Thymus (tissue), 11 donors: Measurements from ENCODE around the gene CIAPIN1. TPM values are rescaled to one million over a fixed set of nuclear protein-coding genes. Genes with fewer than 3 reads are reported as not detected.

Source experiments
- DNase-seq, 9 donors: peaks; one replicate each; pipeline ENCODE4 v3.0.0-alpha.2; 2013; ENCODE audit warnings: low spot score in 9 of 9, low read depth in 6 of 9, missing footprints in 1 of 9
- H3K27ac ChIP-seq, 2 donors: one replicate each; pipeline ENCODE4 v1.5.1; 2013; ENCODE audit warnings: control low read depth in 1 of 2, low read depth in 1 of 2, low read length in 1 of 2, mild to moderate bottlenecking in 1 of 2, moderate library complexity in 1 of 2
- H3K27me3 ChIP-seq, 2 donors: one replicate each; pipeline ENCODE4 v1.5.1; 2013; ENCODE audit warnings: low read length in 1 of 2; ENCODE audit not compliant: control insufficient read depth in 2 of 2, insufficient read depth in 1 of 2
- H3K36me3 ChIP-seq, 2 donors: one replicate each; pipeline ENCODE4 v1.5.1; 2013; ENCODE audit warnings: low read length in 1 of 2, mild to moderate bottlenecking in 1 of 2, moderate library complexity in 1 of 2; ENCODE audit not compliant: control insufficient read depth in 2 of 2, insufficient read depth in 2 of 2
- H3K4me1 ChIP-seq, 2 donors: one replicate each; pipeline ENCODE4 v1.5.1; 2013; ENCODE audit warnings: low read length in 2 of 2; ENCODE audit not compliant: control insufficient read depth in 2 of 2, insufficient read depth in 2 of 2
- H3K4me3 ChIP-seq, 2 donors: one replicate each; pipeline ENCODE4 v1.5.1; 2013; ENCODE audit warnings: low read length in 2 of 2, control low read depth in 1 of 2, mild to moderate bottlenecking in 1 of 2
- H3K9me3 ChIP-seq, 2 donors: one replicate each; pipeline ENCODE4 v1.5.1; 2013; ENCODE audit warnings: low read length in 1 of 2, mild to moderate bottlenecking in 1 of 2; ENCODE audit not compliant: control insufficient read depth in 2 of 2, insufficient read depth in 1 of 2
- WGBS: extraction: QIAGEN DNeasy Blood & Tissue Kit; methylation state at CpG from one replicate; pipeline ENCODE4 v1.1.7; 2013; 5-methylcytosine and 5-hydroxymethylcytosine counted together
- polyA plus RNA-seq: library from polyadenylated mRNA; stranded (reverse); fragments of 200-250 nt; gene quantifications from one replicate; pipeline ENCODE4 v1.2.3, GENCODE V29; 2013
- total RNA-seq: library from RNA; stranded (reverse); fragments of 120-200 nt; gene quantifications from one replicate; pipeline ENCODE4 v1.2.4, GENCODE V29; 2013
- donor health status: healthy.

Gene CIAPIN1
- total and polyA plus RNA-seq, 2 donors, result 49.8 to 61.9 TPM

- peaks cover 59 to 76% of the 10 kb centered on the region in 2 donors for H3K36me3 ChIP-seq
- H3K9me3 ChIP-seq, result no peaks in the 10 kb centered on the region
- peak overlapping the region in 1 of 2 donors; percentile 81 for H3K27ac ChIP-seq
- no peak overlapping the region for H3K4me3 ChIP-seq
- peak in 1 of 9 donors; percentile 36 for DNase-seq
- H3K27me3 ChIP-seq, result no peaks in the 10 kb centered on the region
- 96% methylated on average over 3 of the region's 3 CpGs for WGBS
- peaks cover 14 to 23% of the 10 kb centered on the region in 2 donors for H3K4me1 ChIP-seq
These were observed 14.2 kb downstream of the CIAPIN1 start for GRCh38 chr16:57432989-57433388.

- 97% methylated on average over 2 of the region's 2 CpGs for WGBS
- Histone ChIP-seq H3K27me3 (no peaks in the 10 kb centered on the region), H3K9me3 (no peaks in the 10 kb centered on the region), H3K27ac (peak overlapping the region in 1 of 2 donors; percentile 81), H3K4me1 (peaks cover 14 to 23% of the 10 kb centered on the region in 2 donors), H3K36me3 (peaks cover 62 to 80% of the 10 kb centered on the region in 2 donors), H3K4me3 (no peak overlapping the region)
- no peak for DNase-seq
These were observed 14.7 kb downstream of the CIAPIN1 start for GRCh38 chr16:57432505-57432904.

- Histone ChIP-seq H3K4me3 (no peak overlapping the region), H3K9me3 (no peaks in the 10 kb centered on the region), H3K27me3 (no peaks in the 10 kb centered on the region), H3K27ac (no peak overlapping the region), H3K4me1 (peaks cover 14 to 22% of the 10 kb centered on the region in 2 donors), H3K36me3 (peaks cover 66 to 77% of the 10 kb centered on the region in 2 donors)
- DNase-seq, result no peak
- WGBS, result 97% methylated on average over 5 of the region's 5 CpGs
These were observed 16.2 kb downstream of the CIAPIN1 start for GRCh38 chr16:57430955-57431354.

GRCh38 chr16:57427824-57428223 lies 19.4 kb downstream of the CIAPIN1 start:
- H3K27me3 ChIP-seq, result no peaks in the 10 kb centered on the region
- H3K4me3 ChIP-seq, result no peak overlapping the region
- no peak overlapping the region for H3K27ac ChIP-seq
- H3K4me1 ChIP-seq, result peaks cover 5% of the 10 kb centered on the region in 2 donors
- H3K36me3 ChIP-seq, result peaks cover 53 to 55% of the 10 kb centered on the region in 2 donors
- DNase-seq, result no peak
- no peaks in the 10 kb centered on the region for H3K9me3 ChIP-seq

GRCh38 chr16:57427307-57427706 lies 19.9 kb downstream of the CIAPIN1 start:
- Histone ChIP-seq H3K36me3 (peaks cover 48 to 51% of the 10 kb centered on the region in 2 donors), H3K9me3 (no peaks in the 10 kb centered on the region), H3K27me3 (no peaks in the 10 kb centered on the region), H3K27ac (no peak overlapping the region), H3K4me1 (peaks cover under 1 to 1% of the 10 kb centered on the region in 2 donors), H3K4me3 (no peak overlapping the region)
- DNase-seq, result no peak
- WGBS, result 96% methylated on average over 8 of the region's 8 CpGs

- H3K27ac ChIP-seq, result no peak overlapping the region
- DNase-seq, result no peak
These were observed 20.8 kb downstream of the CIAPIN1 start for GRCh38 chr16:57426356-57426755.

GRCh38 chr16:57424583-57424982 lies 22.6 kb downstream of the CIAPIN1 start:
- no peak overlapping the region for H3K27ac ChIP-seq
- WGBS, result 96% methylated on average over 3 of the region's 3 CpGs
- no peaks in the 10 kb centered on the region for H3K27me3 ChIP-seq

More at GRCh38 chr16:57426356-57426755, 20.8 kb downstream of the CIAPIN1 start:
- Histone ChIP-seq H3K36me3 (peaks cover 40 to 43% of the 10 kb centered on the region in 2 donors), H3K4me1 (no peaks in the 10 kb centered on the region), H3K4me3 (no peak overlapping the region), H3K27me3 (no peaks in the 10 kb centered on the region), H3K9me3 (no peaks in the 10 kb centered on the region)
- 97% methylated on average over 7 of the region's 7 CpGs for WGBS

GRCh38 chr16:57423152-57423551 lies 24.0 kb downstream of the CIAPIN1 start:
- Histone ChIP-seq H3K36me3 (peaks cover 11 to 14% of the 10 kb centered on the region in 2 donors), H3K27ac (no peak overlapping the region), H3K9me3 (peaks cover 0 to 1% of the 10 kb centered on the region in 2 donors), H3K4me3 (no peak overlapping the region), H3K4me1 (peaks cover 0 to 11% of the 10 kb centered on the region in 2 donors), H3K27me3 (no peaks in the 10 kb centered on the region)
- WGBS, result 93% methylated on average over 2 of the region's 2 CpGs
- no peak for DNase-seq

More at GRCh38 chr16:57424583-57424982, 22.6 kb downstream of the CIAPIN1 start:
- no peaks in the 10 kb centered on the region for H3K4me1 ChIP-seq
- DNase-seq, result no peak
- peaks cover 23 to 25% of the 10 kb centered on the region in 2 donors for H3K36me3 ChIP-seq
- H3K9me3 ChIP-seq, result peaks cover 0 to 1% of the 10 kb centered on the region in 2 donors
- no peak overlapping the region for H3K4me3 ChIP-seq

- H3K4me1 ChIP-seq, result peaks cover 2 to 19% of the 10 kb centered on the region in 2 donors
- peak in 1 of 9 donors; percentile 37 for DNase-seq
- no peak overlapping the region for H3K4me3 ChIP-seq
- no peak overlapping the region for H3K27ac ChIP-seq
- H3K27me3 ChIP-seq, result no peaks in the 10 kb centered on the region
- 80% methylated on average over 10 of the region's 10 CpGs for WGBS
- peaks cover 5 to 8% of the 10 kb centered on the region in 2 donors for H3K36me3 ChIP-seq
- peaks cover 0 to 1% of the 10 kb centered on the region in 2 donors for H3K9me3 ChIP-seq
These were observed 24.9 kb downstream of the CIAPIN1 start for GRCh38 chr16:57422026-57422944.
